Mucosa of descending colon (tissue), 3 donors: ENCODE measurements around the gene MORN1. TPM values are rescaled to one million over a fixed set of nuclear protein-coding genes. Genes with fewer than 3 reads are reported as not detected.

Experiments used
- ATAC-seq: fragments of 200-7000 bp; cut with Tn5 transposase; one replicate; pipeline ENCODE4 v1.9.1; 2020; ENCODE audit warnings: mild to moderate bottlenecking, moderate library complexity
- DNase-seq, 3 donors: peaks; one replicate each; pipeline ENCODE4 v3.0.0-alpha.2; 2020
- H3K36me3 ChIP-seq: fragments of 200-600 bp; one replicate; pipeline ENCODE4 v1.8.0; 2021; ENCODE audit warnings: low read depth, mild to moderate bottlenecking
- H3K4me1 ChIP-seq: fragments of 200-600 bp; one replicate; pipeline ENCODE4 v1.8.0; 2021; ENCODE audit warnings: low read depth, mild to moderate bottlenecking
- H3K4me3 ChIP-seq: fragments of 200-600 bp; one replicate; pipeline ENCODE4 v1.8.0; 2021; ENCODE audit warnings: mild to moderate bottlenecking
- H3K9me3 ChIP-seq: fragments of 200-600 bp; one replicate; pipeline ENCODE4 v1.8.0; 2021; ENCODE audit warnings: mild to moderate bottlenecking
- intact Hi-C, 2 donors: fragments of 100-400 bp; cut with DNase I in 1 of 2; cut with micrococcal nuclease in 1 of 2; formaldehyde crosslinking; loops; one replicate each; pipeline versions ENCODE4 v1.11.0 to v1.11.1; 2022; cut with DNase I, micrococcal nuclease
- total RNA-seq, 3 donors: library from RNA; stranded (reverse); fragmentation: NEBNext Ultra II Directional in 2 of 3; extraction: Animal tissue kit (Norgen Biotek cat#: 25700) in 2 of 3; gene quantifications; one replicate each; pipeline versions ENCODE4 v1.2.1 to v1.2.4, GENCODE V29; 2021 to 2023
- TF ChIP-seq, protein P1 (sequence below): fragments of 200-600 bp; IDR thresholded peaks from one replicate; pipeline ENCODE4 v1.8.0; 2022; ENCODE audit warnings: antibody characterized with exemption, mild to moderate bottlenecking
- donor health status: DM: no; HTN: no; CAD: no; lungs with moderate emphysema.
- donor health status: DM: no; HTN: no; CAD: no.
- donor health status: DM: no; HTN: yes; CAD: no.

MORN1 gene
- total RNA-seq, 3 donors from 2014 or later = 13.1 to 17.4 (median 13.4) TPM

DNA sequence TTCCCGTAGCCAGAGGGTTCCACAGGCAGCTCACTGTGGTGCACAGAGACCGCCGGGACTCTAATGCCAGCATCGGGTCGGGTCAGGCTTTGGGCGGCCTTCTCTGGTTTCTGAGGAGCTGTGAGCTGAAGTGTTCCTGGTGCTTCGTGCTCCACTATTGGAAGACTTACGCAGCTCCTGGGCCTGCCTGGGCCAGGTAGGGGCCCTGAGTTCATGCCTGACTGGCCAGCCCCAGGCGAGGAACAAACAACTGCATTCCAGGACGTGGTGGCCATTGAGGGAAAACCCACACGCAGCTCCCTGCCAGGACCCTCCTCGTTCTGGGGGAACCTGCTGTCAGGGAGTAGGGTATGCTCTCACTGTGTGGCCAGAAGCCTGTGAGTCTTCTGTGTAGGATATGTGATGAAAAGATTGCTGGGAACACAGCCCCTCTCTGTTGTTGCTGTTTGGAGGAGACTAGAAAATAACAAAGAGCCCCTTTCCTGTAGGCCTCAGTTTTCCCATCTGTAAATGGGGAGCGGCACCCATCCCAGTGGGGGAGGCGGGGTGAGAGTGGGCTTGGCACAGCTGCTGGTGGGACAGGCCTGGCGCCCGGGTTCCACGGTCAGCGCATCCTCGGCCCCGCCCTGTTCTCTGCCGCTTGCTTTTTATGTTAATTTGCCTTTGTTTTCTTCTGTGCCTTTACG, 8.7 kb upstream of the MORN1 start:
- no peaks in the 10 kb centered on the region for H3K4me1 ChIP-seq
- H3K9me3 ChIP-seq = no peaks in the 10 kb centered on the region
- intact Hi-C loops = no loop called here
- ATAC-seq (no peak), DNase-seq (no peak)
- H3K4me3 ChIP-seq = no peak overlapping the region
- TF ChIP-seq, protein P1, sequence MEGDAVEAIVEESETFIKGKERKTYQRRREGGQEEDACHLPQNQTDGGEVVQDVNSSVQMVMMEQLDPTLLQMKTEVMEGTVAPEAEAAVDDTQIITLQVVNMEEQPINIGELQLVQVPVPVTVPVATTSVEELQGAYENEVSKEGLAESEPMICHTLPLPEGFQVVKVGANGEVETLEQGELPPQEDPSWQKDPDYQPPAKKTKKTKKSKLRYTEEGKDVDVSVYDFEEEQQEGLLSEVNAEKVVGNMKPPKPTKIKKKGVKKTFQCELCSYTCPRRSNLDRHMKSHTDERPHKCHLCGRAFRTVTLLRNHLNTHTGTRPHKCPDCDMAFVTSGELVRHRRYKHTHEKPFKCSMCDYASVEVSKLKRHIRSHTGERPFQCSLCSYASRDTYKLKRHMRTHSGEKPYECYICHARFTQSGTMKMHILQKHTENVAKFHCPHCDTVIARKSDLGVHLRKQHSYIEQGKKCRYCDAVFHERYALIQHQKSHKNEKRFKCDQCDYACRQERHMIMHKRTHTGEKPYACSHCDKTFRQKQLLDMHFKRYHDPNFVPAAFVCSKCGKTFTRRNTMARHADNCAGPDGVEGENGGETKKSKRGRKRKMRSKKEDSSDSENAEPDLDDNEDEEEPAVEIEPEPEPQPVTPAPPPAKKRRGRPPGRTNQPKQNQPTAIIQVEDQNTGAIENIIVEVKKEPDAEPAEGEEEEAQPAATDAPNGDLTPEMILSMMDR = no peak
- H3K36me3 ChIP-seq = peaks cover 3% of the 10 kb centered on the region

DNA sequence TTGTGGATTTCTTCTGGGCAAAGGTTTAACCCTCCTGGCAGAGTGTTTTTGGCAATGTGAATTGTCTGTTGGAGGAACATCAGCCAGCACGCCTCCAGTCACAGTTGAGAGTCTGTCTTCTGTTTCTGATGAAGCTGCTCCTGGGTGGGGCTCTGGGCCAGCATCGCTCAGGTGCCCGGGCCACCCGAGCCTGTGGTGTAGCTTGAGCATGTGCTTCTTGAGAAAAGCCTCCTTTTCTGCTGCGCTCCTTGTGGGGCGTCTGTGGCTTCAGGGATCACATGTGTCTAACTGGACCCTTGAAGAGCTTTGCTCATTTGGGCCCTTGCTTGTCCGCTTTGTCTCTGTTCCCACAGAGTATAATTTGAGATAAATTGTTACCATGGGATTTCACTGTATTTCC, 7.5 kb upstream of the MORN1 start:
- no peaks in the 10 kb centered on the region for H3K9me3 ChIP-seq
- intact Hi-C loops = no loop called here
- DNase-seq = no peak
- no peak overlapping the region for H3K4me3 ChIP-seq
- ATAC-seq = no peak
- peaks cover 2% of the 10 kb centered on the region for H3K4me1 ChIP-seq
- peaks cover 3% of the 10 kb centered on the region for H3K36me3 ChIP-seq
- TF ChIP-seq, protein P1 = no peak

GRCh38 chr1:2397007-2397679, 5.8 kb upstream of the MORN1 start:
- H3K9me3 ChIP-seq = no peaks in the 10 kb centered on the region
- H3K4me3 ChIP-seq = no peak overlapping the region
- DNase-seq (no peak), ATAC-seq (no peak)
- H3K36me3 ChIP-seq = peaks cover under 1% of the 10 kb centered on the region
- TF ChIP-seq, protein P1 = no peak
- H3K4me1 ChIP-seq = peaks cover 18% of the 10 kb centered on the region
- intact Hi-C loops = no loop called here

GRCh38 chr1:2396476-2396875, 5.1 kb upstream of the MORN1 start:
- Histone ChIP-seq H3K4me1 (peaks cover 18% of the 10 kb centered on the region), H3K4me3 (no peak overlapping the region), H3K36me3 (no peaks in the 10 kb centered on the region), H3K9me3 (no peaks in the 10 kb centered on the region)
- intact Hi-C loops = no loop called here
- ATAC-seq (no peak), DNase-seq (no peak)
- TF ChIP-seq, protein P1 = no peak

- DNase-seq (no peak), ATAC-seq (no peak)
- H3K4me3 ChIP-seq = no peak overlapping the region
- intact Hi-C loops = no loop called here
- H3K9me3 ChIP-seq = no peaks in the 10 kb centered on the region
- TF ChIP-seq, protein P1 = no peak
- H3K4me1 ChIP-seq = peaks cover 18% of the 10 kb centered on the region
- no peaks in the 10 kb centered on the region for H3K36me3 ChIP-seq
Measured at GRCh38 chr1:2396059-2396458, 4.7 kb upstream of the MORN1 start.
